Renal pelvis (tissue), 4 donors: ENCODE results near the gene TCF12. TPM values are rescaled to one million over a fixed set of nuclear protein-coding genes. Genes with fewer than 3 reads are reported as not detected.
"Not testable (repeated sequence)": the region's sequence is repeated elsewhere in the genome, so short reads cannot be mapped to it uniquely, and the experiment has no call there.

Experiments
- DNase-seq: peaks from one replicate; pipeline ENCODE4 v3.0.0-alpha.2; 2013
- polyA plus RNA-seq, 3 donors: library from polyadenylated mRNA; unstranded; fragments of 120-200 nt; gene quantifications; one replicate each; pipeline ENCODE4 v1.2.1, GENCODE V29; 2013; ENCODE audit not compliant: insufficient read length in 3 of 3

The TCF12 gene
- polyA plus RNA-seq, 3 donors = 139 to 149 (median 142) TPM

GRCh38 chr15:57160823-57161560 is 242.5 kb downstream of the TCF12 start:
- no peak for DNase-seq

- DNase-seq = not testable (repeated sequence)
These were observed 245.8 kb downstream of the TCF12 start for GRCh38 chr15:57164251-57164650.

GRCh38 chr15:57165992-57166391 is 247.5 kb downstream of the TCF12 start:
- no peak for DNase-seq

GRCh38 chr15:57167821-57168395 is 249.5 kb downstream of the TCF12 start:
- DNase-seq = no peak

- no peak for DNase-seq
These were observed 251.2 kb downstream of the TCF12 start for GRCh38 chr15:57169643-57170042.

GRCh38 chr15:57171426-57171825 is 253.0 kb downstream of the TCF12 start:
- no peak for DNase-seq

- DNase-seq = no peak
These were observed 254.5 kb downstream of the TCF12 start for GRCh38 chr15:57172925-57173324.

- DNase-seq = no peak
These were observed 264.6 kb downstream of the TCF12 start for GRCh38 chr15:57183041-57183440.

GRCh38 chr15:57183614-57184344 is 265.3 kb downstream of the TCF12 start:
- no peak for DNase-seq

GRCh38 chr15:57184502-57184901 is 266.1 kb downstream of the TCF12 start:
- no peak for DNase-seq

GRCh38 chr15:57185507-57186074 is 267.1 kb downstream of the TCF12 start:
- no peak for DNase-seq

- DNase-seq = no peak
These were observed 271.0 kb downstream of the TCF12 start for GRCh38 chr15:57189466-57189865.

- no peak for DNase-seq
These were observed 271.8 kb downstream of the TCF12 start for GRCh38 chr15:57190208-57190607.

- DNase-seq = no peak
These were observed 274.7 kb downstream of the TCF12 start for GRCh38 chr15:57193161-57193560.

GRCh38 chr15:57195326-57195725 is 276.9 kb downstream of the TCF12 start:
- no peak for DNase-seq

- DNase-seq = no peak
These were observed 278.4 kb downstream of the TCF12 start for GRCh38 chr15:57196865-57197264.

- DNase-seq = no peak
These were observed 279.7 kb downstream of the TCF12 start for GRCh38 chr15:57198131-57198530.

GRCh38 chr15:57198654-57199291 is 280.3 kb downstream of the TCF12 start:
- DNase-seq = no peak

GRCh38 chr15:57201578-57201977 is 283.1 kb downstream of the TCF12 start:
- DNase-seq = no peak

- DNase-seq = no peak
These were observed 285.5 kb downstream of the TCF12 start for GRCh38 chr15:57203906-57204305.

GRCh38 chr15:57205027-57205855 is 286.8 kb downstream of the TCF12 start:
- no peak for DNase-seq
